Activated T-helper 9 cell treated with anti-CD3 and anti-CD28 coated beads, Interleukin-2, amount 50 U/mL, for 16 hours (primary cell): ENCODE measurements around the gene SLC34A3.
A peak's percentile ranks its signal among the peaks of the same experiment; 100 is the strongest.

Experiments used
- DNase-seq: peaks from one replicate; pipeline ENCODE4 v3.0.0-alpha.2; 2020; ENCODE audit warnings: low read depth

Gene SLC34A3

DNA sequence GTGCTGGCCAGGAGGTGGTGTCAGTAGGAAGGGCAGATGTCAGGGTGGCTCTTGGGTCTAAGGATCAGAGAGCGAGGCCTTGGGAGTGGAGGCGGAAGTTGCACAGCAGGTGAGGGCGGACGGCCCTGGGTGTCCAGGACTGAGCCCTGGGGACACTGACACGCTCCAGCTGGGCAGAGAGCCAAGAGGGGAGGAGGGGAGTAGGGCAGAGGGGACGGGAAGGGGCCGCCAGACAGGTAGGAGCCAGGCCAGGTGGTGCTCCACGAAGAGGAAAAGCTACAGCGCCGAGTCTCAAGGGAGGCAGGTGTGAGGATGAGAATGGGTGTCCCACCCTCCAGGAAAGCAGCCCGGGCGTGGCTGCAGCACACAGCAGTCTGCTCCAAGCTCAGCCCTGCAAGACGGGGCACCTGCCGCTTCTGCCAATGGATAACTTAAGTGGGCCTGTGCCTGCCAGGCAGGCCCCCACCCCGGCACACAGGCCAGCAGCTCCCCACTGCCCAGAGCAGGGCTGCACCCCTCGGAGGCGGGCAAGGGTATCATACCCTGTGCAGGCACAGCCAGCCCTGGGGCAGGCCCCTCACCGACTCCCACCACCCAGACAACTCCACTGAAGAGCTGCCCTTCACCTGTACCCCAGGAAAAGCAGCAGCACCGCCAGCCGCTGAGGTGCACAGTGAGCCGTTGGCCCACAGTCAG lies 35.0 kb upstream of the SLC34A3 start:
- no peak for DNase-seq

DNA sequence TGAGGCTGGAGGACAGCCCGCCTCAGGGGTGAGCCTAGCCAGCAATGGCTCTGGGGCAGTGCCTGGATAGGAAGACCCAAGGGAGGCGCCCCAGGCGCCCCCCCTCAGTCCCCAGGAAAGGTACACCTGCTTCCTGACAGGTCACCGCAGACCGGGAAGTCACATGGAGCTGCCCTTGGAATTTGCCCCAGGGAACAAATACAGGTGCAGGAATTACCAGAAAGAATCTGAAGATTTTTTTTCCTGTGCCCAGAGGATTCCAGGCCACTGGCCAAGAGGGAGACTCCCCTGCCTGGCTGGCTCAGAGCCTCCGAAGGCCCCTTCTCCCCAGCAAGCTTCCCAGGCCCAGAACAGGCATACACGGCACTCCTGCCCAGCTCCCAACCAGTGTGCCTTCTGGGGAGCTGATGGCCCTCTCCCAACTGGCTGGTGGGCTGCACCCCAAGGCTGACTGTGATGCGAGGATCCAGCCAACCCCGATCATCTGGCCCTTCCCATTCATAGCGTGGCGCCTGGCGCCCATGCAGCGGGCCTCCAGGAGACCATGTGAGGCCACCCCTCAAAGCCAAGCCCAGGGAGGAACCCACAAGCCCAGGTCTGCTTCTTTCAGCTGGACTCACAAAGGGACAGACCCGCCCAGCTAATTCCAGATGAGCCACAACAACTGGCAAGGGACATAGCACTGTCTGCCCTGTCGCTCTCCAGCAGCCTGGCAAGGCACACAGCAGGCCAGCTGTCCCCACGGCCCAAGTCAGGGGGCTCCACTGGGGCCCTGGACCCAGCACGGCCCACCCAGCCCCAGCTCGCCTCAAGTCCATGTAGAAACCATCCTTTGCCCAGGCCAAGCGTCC lies 32.4 kb upstream of the SLC34A3 start:
- no peak for DNase-seq

DNA sequence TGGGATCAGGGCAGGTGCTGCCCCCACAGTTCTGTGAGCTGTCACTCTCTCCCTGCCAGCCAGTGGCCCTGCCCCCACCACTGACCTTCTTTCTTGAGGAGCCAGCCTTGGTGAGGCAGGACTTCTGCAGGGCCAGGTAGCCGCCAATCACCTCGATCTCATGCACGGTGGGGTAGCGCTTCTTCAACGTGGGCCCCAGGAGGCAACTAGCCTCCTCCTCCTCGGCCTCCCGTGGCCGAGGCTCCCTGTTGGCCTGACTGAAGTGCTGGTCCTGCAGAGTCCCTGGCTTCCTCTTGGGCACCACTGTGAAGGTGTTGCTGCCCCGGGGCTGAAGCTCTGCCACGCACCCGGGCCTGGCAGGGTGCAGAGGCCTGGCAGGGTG lies 31.8 kb upstream of the SLC34A3 start:
- no peak for DNase-seq

DNA sequence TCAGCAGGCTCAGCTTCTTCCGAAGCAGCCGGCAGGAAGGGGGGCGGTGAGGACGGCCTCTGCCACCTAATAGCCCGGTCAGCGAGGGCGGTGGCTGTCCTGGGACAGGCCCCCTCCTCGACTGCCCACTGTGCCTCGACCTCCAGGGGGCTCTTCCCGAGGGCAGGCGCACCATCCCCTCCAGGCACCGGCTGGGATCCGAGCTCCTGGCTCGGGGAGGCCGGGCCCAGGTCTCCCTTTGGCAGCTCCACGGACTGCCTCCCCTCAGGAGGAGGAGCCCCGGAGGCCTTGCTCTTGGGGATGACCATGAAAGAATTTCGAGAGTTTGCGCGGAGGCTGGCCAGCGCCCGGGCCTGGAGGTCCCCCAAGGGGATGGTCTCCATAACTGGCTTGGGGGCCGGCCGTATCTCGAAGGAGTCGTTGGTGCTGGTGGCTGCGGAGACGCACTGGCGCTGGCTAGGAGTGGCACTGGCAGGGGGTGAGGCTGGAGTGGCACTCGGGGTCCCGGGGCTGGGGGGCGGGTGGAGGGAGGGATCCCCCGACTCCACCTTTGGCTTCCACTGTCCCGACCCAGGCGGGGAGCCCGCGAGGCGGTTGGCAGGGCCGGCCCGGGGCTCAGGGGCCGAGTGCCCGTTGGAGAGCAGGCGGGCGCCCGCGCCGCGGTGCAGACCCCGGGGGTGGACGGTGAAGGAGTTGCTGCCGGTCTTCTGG lies 31.1 kb upstream of the SLC34A3 start:
- DNase-seq = no peak

DNA sequence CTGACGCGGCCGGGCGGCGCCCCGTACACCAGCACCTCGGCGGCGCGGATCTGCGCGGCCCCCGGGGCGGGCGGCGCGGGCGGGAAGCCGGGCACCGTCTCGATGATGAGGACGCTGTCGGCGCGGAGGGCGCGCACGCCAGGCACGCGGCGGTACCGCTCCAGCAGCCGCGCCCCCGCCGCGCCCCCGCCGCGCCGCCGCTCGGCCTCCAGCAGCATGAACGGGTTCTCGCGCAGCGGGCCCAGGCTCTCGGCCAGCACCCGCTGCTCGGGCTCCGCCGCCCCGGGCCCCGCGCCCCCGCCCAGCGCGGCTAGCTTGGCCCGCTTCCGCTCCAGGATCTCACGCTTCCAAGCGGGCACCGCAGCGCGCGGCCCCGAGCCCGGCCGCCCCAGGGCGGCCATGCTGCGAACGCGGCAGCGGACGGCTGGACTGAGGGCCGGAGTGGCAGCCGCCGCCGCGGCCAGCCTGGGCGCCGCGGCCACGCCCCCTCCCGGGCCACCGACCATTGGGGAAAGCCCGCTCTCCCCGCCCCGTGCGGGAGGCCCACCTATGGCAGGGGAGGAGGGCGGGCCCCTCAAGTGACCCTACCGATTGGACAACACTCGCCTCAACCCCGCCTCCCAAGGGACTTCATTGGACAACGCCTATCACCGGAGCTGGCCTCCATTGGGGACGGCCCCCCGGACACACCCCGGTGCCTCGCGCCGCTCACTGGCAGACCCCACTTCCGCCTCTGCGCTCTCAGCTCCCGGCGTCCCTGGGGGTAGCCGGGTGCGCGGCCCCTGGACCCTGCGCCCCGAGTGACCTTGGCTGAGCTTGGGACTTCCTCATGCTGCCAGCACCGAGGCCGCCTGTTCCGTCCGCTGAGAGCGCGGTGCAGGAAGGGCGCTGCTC lies 30.1 kb upstream of the SLC34A3 start, which contains the start of gene TPRN:
Gene TPRN, minus strand, starts transcription at position 431 of the 894 bp plus-strand sequence. Its CDS starts 30 bp downstream, at position 401.
- DNase-seq = peak; percentile 98

DNA sequence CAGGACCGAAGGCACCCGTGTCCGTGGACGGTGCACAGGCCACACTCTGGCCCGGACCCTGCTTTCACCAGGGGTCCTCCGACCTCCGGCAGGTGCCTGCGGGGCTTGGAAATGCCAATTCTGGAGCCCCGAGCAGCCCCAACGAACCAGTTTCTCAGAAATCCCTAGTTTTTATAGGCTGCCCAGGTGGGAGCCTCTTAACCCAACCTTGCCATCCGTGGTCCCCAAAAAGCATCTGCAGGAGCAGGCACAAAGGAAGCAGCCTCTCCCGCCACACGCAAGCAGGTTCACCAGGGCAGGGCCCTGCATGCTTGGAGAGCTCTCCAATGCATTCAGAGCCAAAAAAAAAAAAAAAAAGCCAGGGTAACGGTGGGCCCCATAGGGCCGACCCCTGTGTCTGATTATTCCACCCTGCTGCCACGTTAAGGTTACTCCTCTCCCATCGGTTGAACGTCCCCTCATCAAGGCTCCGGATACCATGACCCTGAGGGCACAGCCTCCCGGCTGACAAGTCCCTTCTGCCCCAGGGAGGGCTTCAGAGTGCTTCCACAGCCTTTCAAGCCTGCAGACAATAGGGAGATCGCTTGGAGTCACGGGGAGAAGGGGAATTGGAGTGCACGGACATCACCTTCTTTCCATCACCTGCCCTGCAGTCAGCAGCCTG lies 29.4 kb upstream of the SLC34A3 start:
- no peak for DNase-seq

DNA sequence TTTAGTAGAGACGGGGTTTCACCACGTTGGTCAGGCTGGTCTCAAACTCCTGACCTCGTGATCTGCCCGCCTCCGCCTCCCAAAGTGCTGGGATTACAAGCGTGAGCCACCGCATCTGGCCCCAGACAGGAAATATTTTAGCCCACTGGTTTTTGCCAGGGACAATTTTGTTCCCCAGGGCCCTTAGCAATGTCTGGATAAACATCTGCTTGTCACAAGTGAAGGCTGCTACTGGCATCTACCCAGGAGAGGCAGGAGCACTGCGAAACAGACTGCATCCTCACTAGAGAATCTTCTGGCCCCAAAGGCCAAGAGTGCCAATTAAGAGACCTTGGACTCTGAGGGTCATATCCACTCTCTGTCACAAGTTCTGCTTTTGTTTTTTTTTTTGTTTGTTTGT lies 27.7 kb upstream of the SLC34A3 start:
- DNase-seq = no peak

DNA sequence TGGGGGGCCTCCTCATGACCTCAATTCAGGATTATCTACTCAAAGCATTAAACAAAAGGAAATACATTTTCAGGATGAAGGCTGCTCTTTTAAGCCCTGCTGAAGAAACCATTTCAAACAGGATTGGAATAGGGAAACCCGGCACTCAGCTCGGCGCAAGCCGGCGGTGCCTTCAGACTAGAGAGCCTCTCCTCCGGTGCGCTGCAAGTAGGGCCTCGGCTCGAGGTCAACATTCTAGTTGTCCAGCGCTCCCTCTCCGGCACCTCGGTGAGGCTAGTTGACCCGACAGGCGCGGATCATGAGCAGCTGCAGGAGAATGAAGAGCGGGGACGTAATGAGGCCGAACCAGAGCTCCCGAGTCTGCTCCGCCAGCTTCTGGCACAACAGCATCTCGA lies 26.0 kb upstream of the SLC34A3 start:
- DNase-seq = no peak

DNA sequence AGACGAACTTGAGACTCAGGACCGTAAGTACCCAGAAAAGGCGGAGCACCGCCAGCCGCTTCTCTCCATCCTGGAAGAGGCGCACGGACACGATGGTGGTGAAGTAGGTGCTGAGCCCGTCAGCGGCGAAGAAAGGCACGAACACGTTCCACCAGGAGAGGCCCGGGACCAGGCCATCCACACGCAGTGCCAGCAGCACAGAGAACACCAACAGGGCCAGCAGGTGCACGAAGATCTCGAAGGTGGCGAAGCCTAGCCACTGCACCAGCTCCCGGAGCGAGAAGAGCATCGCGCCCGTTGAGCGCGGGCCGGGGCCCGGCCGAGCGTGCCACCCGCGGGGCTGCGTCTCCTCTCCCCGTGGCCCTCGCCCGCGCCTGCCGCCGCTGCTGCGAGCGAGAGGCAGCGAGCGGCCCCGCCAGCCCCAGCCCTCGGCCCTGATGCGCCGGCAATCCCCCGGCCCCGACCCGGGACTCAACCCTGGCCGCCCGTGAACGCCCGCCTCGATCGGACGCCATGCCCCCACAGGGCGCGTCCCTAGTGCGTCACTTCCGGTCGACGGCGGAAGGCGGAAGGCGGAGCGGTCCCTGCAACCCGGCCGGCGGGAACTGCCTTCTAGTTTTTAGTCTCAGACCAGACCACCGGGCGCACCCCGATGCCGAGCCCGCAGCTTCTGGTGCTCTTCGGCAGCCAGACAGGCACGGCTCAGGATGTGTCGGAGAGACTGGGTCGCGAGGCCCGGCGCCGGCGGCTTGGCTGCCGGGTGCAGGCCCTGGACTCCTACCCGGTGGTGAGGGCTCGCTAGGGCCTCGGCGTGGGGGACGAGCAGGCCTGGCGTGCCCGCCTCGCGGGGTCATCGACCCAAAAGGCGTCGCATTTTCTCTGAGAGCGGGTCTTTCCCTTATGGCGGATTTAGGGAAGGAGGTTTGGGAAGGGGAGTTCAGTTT lies 25.3 kb upstream of the SLC34A3 start, which contains the start of the genes NDOR1 and TMEM203:
Gene NDOR1, plus strand, starts transcription at position 575 of the 944 bp plus-strand sequence. Its CDS starts 78 bp downstream, at position 653.
Gene TMEM203, minus strand, starts transcription at position 523 of the 944 bp plus-strand sequence. Its CDS starts 234 bp downstream, at position 289.
- peak; percentile 93 for DNase-seq

DNA sequence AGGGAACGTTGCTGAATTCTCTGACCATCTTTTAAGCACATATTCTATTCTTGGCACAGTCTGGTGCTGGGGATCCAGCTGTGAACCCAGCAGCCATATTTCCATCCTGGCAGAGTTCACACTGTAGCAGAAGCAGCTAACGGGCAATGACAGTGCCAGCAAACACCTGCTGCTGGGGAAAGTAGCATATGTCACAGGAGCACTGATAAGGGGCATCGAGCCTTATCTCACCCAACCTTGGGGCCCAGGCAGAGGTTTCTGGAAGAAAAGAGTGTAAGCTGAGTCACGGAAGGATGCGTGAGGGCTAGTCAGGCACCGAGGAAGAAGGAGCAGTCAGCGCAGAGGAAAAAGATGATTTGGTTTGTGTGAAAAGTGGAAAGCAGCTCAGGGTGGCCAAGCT lies 24.1 kb upstream of the SLC34A3 start:
- DNase-seq = no peak

DNA sequence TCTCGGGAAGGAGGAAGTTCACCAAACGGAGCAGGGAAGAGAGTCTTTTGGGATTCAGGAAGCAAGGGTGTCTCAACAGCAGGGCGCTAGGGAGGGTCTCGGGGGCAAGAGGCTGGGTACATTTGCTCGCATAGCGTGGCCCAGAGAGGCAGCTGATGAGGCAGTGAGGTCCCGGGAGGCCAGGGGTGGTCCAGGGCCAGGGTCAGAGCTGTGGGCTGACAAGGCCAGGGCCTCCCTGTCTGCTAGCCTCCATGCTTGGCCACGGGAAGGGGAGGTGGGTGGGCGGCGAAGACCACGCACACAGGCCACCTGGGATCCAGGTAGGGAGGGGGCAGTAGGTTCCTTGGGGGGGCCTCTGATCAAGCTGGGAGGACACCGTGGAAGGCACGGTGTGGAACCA lies 19.2 kb upstream of the SLC34A3 start:
- no peak for DNase-seq

DNA sequence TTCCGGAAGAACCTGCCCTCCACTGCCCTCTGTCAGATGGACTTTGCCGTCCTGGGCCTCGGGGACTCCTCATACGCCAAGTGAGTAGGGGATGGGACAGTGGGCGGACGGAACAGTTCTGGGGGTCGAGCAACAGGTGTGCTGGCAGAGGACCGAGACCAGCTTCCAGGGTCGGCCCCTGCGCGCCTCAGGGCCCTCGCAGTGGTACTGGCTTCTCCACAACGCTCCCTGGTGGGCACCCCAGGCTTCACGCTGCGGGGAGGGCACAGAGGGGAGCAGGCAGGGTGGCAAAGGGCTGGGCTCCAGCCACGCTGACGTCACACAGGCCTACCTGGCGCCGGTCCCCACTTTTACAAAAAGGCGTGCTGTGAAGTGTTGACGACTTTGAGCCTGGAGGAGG lies 18.2 kb upstream of the SLC34A3 start:
- no peak for DNase-seq

DNA sequence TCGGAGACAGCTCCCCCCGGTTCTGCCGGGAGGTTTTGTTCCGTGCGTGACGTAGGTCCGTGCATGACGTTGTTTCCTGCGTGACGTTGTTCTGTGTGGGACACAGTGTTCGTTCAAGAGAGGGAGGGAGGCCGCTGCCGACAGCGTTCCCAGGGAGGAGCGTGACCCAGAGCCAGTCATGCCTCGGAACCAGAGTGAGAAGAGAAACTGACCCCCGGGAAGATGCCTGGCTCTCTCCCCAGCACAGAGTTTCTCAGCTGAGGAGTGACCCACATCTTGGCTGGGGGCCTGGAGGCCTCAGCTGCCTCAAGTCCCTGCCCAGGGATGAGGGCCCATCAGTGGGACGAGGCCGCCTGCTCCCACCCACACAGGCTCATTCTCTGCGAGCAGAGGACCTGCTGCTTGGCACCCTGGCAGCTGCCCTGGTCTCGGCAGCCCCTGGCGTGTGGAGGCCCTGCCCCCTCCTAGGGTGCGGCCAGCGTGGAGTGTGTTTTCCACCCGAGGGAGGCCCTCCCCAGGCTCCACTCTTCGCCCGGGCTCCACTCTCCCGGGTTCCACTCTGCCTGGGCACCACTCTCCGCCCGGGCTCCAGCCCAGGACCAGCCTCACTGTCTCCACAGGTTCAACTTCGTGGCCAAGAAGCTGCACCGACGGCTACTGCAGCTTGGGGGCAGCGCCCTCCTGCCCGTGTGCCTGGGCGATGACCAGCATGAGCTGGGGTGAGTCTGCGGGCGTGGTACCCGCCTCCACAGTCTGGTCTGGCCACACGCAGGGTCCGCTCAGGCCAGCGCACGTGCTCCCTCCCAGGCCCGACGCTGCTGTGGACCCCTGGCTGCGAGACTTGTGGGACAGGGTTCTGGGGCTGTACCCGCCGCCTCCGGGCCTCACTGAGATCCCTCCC lies 17.3 kb upstream of the SLC34A3 start:
- DNase-seq = no peak

DNA sequence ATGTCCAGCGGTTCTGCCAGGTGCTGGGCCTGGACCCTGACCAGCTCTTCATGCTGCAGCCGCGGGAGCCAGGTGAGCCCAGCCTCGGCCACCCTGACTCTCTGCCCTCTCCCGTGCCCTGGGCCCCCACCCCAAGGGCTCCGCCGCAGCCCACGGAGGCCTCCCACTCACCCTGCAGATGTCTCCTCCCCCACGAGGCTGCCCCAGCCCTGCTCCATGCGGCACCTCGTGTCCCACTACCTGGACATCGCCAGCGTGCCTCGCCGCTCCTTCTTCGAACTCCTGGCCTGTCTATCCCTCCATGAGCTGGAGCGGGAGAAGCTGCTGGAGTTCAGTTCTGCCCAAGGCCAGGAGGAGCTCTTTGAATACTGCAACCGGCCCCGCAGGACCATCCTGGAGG lies 16.1 kb upstream of the SLC34A3 start:
- DNase-seq = no peak

DNA sequence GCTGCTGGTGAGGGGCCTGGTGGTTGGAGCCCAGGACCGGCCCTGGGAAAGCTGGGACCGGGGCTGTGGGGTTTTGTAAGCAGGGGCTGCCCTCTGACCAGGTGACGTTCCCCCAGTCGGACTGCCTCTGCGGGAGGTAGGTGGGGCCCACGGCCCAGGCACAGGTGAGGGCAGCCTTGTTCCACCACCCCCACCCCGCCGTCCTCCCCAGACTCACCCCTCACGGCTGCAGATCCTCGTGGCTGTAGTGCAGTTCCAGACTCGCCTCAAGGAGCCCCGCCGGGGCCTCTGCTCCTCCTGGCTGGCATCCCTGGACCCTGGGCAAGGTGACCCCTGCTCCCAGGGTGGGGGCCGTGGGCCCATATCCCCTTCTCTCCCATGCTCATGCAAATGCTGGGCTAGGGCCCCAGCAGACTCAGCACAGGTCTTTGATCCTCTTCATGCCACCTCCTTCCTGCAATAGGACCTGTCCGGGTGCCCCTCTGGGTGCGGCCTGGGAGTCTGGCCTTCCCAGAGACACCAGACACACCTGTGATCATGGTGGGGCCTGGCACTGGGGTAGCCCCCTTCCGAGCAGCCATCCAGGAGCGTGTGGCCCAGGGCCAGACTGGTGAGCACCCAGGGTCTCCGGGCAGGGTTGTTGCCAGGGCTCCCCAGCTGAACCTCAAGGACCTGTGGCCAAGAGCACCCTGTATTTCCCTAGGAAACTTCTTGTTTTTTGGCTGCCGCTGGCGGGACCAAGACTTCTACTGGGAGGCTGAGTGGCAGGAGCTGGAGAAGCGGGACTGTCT lies 15.3 kb upstream of the SLC34A3 start:
- DNase-seq = no peak

DNA sequence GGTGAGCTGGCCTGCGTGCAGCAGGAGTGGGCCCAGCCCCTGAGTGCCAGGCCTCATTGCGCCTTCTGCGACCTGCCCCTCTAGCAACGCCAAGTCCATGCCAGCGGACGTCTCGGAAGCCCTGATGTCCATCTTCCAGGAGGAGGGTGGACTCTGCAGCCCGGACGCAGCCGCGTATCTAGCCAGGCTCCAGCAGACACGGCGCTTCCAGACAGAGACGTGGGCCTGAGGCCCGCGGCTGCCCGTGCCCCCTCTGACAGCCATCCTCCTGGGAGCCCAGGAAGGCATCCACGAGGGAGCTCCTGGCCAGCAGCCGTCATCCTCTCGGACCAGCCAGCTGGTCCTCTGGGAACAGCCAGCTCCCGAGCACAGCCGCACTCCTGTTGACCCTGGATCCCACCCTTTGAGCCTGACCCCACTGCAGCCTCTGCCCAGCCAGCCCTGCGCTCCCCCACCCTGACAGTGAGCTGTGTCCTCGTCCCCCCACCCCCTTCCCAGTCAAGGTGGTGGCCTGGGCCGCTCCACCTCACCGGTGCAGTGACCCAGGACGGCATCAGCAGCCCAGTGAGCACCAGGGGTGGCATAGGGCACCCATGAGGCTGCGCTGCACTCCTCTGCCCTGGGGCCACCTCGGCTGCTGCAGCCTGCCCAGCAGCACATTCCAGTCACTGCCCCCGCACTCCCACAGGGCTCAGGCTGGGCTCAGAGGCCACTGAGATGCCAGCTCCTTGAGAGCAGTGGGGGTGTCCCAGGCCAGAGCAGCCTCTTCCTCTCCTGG lies 14.3 kb upstream of the SLC34A3 start:
- DNase-seq = no peak
